Erythroblast (primary cell): ENCODE results near the gene UCKL1.
"Not testable (repeated sequence)": the region's sequence is repeated elsewhere in the genome, so short reads cannot be mapped to it uniquely, and the experiment has no call there.

Experiments
- DNase-seq, 2 experiments: peaks; one replicate each; lab custom pipeline; 2025; lab: John Stamatoyannopoulos, UW
- GATA1 ChIP-seq: IDR thresholded peaks from 2 replicates; pipeline ENCODE4 v1.6.1; 2011; ENCODE audit warnings: low read depth, mild to moderate bottlenecking, control low read depth, low read length, moderate library complexity
- POLR2A ChIP-seq: IDR thresholded peaks from 2 replicates; pipeline ENCODE4 v1.6.1; 2011; ENCODE audit warnings: mild to moderate bottlenecking, low read length

Gene UCKL1

GRCh38 chr20:63977739-63978276 lies 21.6 kb upstream of the UCKL1 start:
- peak; percentile 63 to 67 for DNase-seq
- TF ChIP-seq POLR2A (no peak), GATA1 (no peak)

- TF ChIP-seq GATA1 (no peak), POLR2A (no peak)
- DNase-seq = no peak
These were observed 20.9 kb upstream of the UCKL1 start for GRCh38 chr20:63976980-63977738.

- DNase-seq = not testable (repeated sequence)
These were observed 20.3 kb upstream of the UCKL1 start for GRCh38 chr20:63976511-63976910.

GRCh38 chr20:63974402-63975200 lies 18.4 kb upstream of the UCKL1 start:
- DNase-seq = no peak
- no peak for TF ChIP-seq GATA1
- TF ChIP-seq POLR2A = no peak

GRCh38 chr20:63973636-63974401 lies 17.6 kb upstream of the UCKL1 start:
- no peak for TF ChIP-seq POLR2A
- no peak for TF ChIP-seq GATA1
- DNase-seq = peak; percentile 82 to 88

- TF ChIP-seq GATA1 (no peak), POLR2A (no peak)
- no peak for DNase-seq
These were observed 16.9 kb upstream of the UCKL1 start for GRCh38 chr20:63973160-63973479.

- DNase-seq = no peak
These were observed 16.3 kb upstream of the UCKL1 start for GRCh38 chr20:63972312-63973159.

GRCh38 chr20:63971960-63972311 lies 15.7 kb upstream of the UCKL1 start:
- DNase-seq = not testable (repeated sequence)

More at GRCh38 chr20:63972312-63973159, 16.3 kb upstream of the UCKL1 start:
- no peak for TF ChIP-seq GATA1

GRCh38 chr20:63970714-63971431 lies 14.7 kb upstream of the UCKL1 start:
- DNase-seq = no peak

GRCh38 chr20:63969838-63970713 lies 13.9 kb upstream of the UCKL1 start, which contains the start of gene ZNF512B:
Gene ZNF512B, minus strand, starts transcription at chr20:63969930. Its CDS starts 1,980 bp downstream, at chr20:63967950.
- DNase-seq = peak; percentile 45 to 57
- TF ChIP-seq POLR2A (no peak), GATA1 (no peak)

More at GRCh38 chr20:63970714-63971431, 14.7 kb upstream of the UCKL1 start:
- TF ChIP-seq POLR2A (no peak), GATA1 (no peak)

GRCh38 chr20:63968928-63969760 lies 12.9 kb upstream of the UCKL1 start:
- DNase-seq = peak in 1 of 2 experiments; percentile 19
- TF ChIP-seq POLR2A (no peak), GATA1 (no peak)
